Kidney epithelial cell (primary cell): ENCODE measurements around the gene PAF1. TPM values are rescaled to one million over a fixed set of nuclear protein-coding genes. Genes with fewer than 3 reads are reported as not detected.

Experiments used
- DNase-seq: peaks from one replicate; pipeline ENCODE4 v3.0.0-alpha.2; 2010; ENCODE audit warnings: low read depth
- H3K27me3 ChIP-seq: 2 replicates; pipeline ENCODE4 v1.6.0; 2011; ENCODE audit warnings: low read length; ENCODE audit not compliant: control insufficient read depth, insufficient read depth
- H3K36me3 ChIP-seq: 2 replicates; pipeline ENCODE4 v1.5.1; 2011; ENCODE audit warnings: low read length; ENCODE audit not compliant: control insufficient read depth, insufficient read depth
- H3K4me3 ChIP-seq: 2 replicates; pipeline ENCODE4 v1.5.1; 2011; ENCODE audit warnings: low read depth, mild to moderate bottlenecking, control low read depth, low read length
- CTCF ChIP-seq: IDR thresholded peaks from 2 replicates; pipeline ENCODE4 v1.5.1; 2011; ENCODE audit warnings: mild to moderate bottlenecking, moderate library complexity, low read length, control low read depth, inconsistent platforms; ENCODE audit not compliant: insufficient read depth, poor library complexity, severe bottlenecking
- total RNA-seq: library from RNA; depleted of rRNA; stranded (reverse); fragments of >200 nt; gene quantifications from 2 replicates; pipeline ENCODE4 v1.2.3, GENCODE V29; 2015

Gene PAF1
- total RNA-seq, 1 donor from 2014 or later, result 44.6 TPM

GRCh38 chr19:39419003-39419402 lies 28.1 kb upstream of the PAF1 start:
- Histone ChIP-seq H3K4me3 (no peak overlapping the region), H3K27me3 (no peaks in the 10 kb centered on the region), H3K36me3 (peaks cover 8% of the 10 kb centered on the region)
- no peak for TF ChIP-seq CTCF
- no peak for DNase-seq

- no peaks in the 10 kb centered on the region for H3K27me3 ChIP-seq
- no peak for TF ChIP-seq CTCF
- no peak overlapping the region for H3K4me3 ChIP-seq
- peaks cover 6% of the 10 kb centered on the region for H3K36me3 ChIP-seq
- DNase-seq, result no peak
Observed at GRCh38 chr19:39417463-39418181, 26.7 kb upstream of the PAF1 start.

- no peak overlapping the region for H3K4me3 ChIP-seq
- no peak for DNase-seq
- no peaks in the 10 kb centered on the region for H3K27me3 ChIP-seq
- H3K36me3 ChIP-seq, result peaks cover 6% of the 10 kb centered on the region
- TF ChIP-seq CTCF, result no peak
Observed at GRCh38 chr19:39416152-39417120, 25.5 kb upstream of the PAF1 start.

GRCh38 chr19:39415111-39416046 lies 24.5 kb upstream of the PAF1 start:
- peaks cover 6% of the 10 kb centered on the region for H3K36me3 ChIP-seq
- H3K27me3 ChIP-seq, result no peaks in the 10 kb centered on the region
- peak overlapping the region; percentile 96 for H3K4me3 ChIP-seq
- no peak for DNase-seq
- no peak for TF ChIP-seq CTCF

- H3K36me3 ChIP-seq, result peaks cover 5% of the 10 kb centered on the region
- H3K27me3 ChIP-seq, result no peaks in the 10 kb centered on the region
- peak overlapping the region; percentile 96 for H3K4me3 ChIP-seq
- TF ChIP-seq CTCF, result peak; percentile 7
- no peak for DNase-seq
Observed at GRCh38 chr19:39413911-39414608, 23.2 kb upstream of the PAF1 start.
